Colonic mucosa (tissue), 4 donors: ENCODE data around the gene MPHOSPH6. TPM values are rescaled to one million over a fixed set of nuclear protein-coding genes. Genes with fewer than 3 reads are reported as not detected.
A peak's percentile ranks its signal among the peaks of the same experiment; 100 is the strongest.

Experiments used
- DNase-seq: peaks from one replicate; pipeline ENCODE4 v3.0.0-alpha.2; 2020
- H3K27ac ChIP-seq: fragments of 200-600 bp; one replicate; pipeline ENCODE4 v1.8.0; 2021
- H3K27me3 ChIP-seq: fragments of 200-600 bp; one replicate; pipeline ENCODE4 v1.8.0; 2021
- H3K36me3 ChIP-seq: fragments of 200-600 bp; one replicate; pipeline ENCODE4 v1.8.0; 2021
- H3K4me1 ChIP-seq: fragments of 200-600 bp; one replicate; pipeline ENCODE4 v1.8.0; 2021; ENCODE audit warnings: mild to moderate bottlenecking
- H3K4me3 ChIP-seq: fragments of 200-600 bp; one replicate; pipeline ENCODE4 v1.8.0; 2021
- H3K9ac ChIP-seq, 2 donors: one replicate each; pipeline ENCODE4 v1.7.0; 2013; ENCODE audit warnings: control low read depth in 2 of 2, low read depth in 2 of 2, low read length in 2 of 2
- H3K9me3 ChIP-seq: fragments of 200-600 bp; one replicate; pipeline ENCODE4 v1.8.0; 2021
- intact Hi-C: fragments of 100-400 bp; cut with DNase I; formaldehyde crosslinking; loops from one replicate; pipeline ENCODE4 v1.14.1; 2022
- total RNA-seq, 2 donors: library from RNA; stranded (reverse); fragmentation: NEBNext Ultra II Directional in 1 of 2; extraction: Animal tissue kit (Norgen Biotek cat#: 25700) in 1 of 2; gene quantifications; one replicate each; pipeline ENCODE4 v1.2.1, GENCODE V29; 2021
- TF ChIP-seq, protein P1 (sequence below): fragments of 200-600 bp; IDR thresholded peaks from one replicate; pipeline ENCODE4 v1.8.0; 2022; ENCODE audit warnings: antibody characterized with exemption, mild to moderate bottlenecking
- donor health status: healthy.
- donor health status: DM: no; HTN: no; CAD: no.
- donor health status: DM: no; HTN: no; CAD: no.

Gene MPHOSPH6
- total RNA-seq, 2 donors from 2014 or later, result 18.1 to 22.8 TPM

DNA sequence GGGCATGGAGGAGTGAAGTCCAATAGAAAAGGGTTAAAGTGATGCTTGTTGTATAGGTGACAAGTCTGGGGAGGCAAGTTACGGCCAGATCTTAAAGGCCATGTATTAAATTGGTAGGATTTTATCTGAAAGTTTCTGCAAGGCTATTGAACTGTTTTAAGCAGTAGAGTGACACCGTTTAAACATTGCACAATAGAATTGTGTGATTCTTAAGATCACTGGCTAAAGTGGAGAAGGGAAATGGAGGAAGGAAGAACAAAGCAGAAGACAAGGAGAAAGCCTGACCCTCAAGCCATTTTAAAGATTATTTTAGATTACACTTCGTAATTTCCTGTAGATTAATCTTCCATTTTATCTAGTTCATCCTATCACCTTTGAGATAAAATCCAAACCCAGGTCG lies 5.6 kb upstream of the MPHOSPH6 start:
- H3K4me3 ChIP-seq, result no peak overlapping the region
- no peaks in the 10 kb centered on the region for H3K9me3 ChIP-seq
- no peaks in the 10 kb centered on the region for H3K27me3 ChIP-seq
- H3K9ac ChIP-seq, result no peak overlapping the region
- no peak for DNase-seq
- no peaks in the 10 kb centered on the region for H3K4me1 ChIP-seq
- H3K27ac ChIP-seq, result no peak overlapping the region
- H3K36me3 ChIP-seq, result no peaks in the 10 kb centered on the region
- TF ChIP-seq, protein P1, sequence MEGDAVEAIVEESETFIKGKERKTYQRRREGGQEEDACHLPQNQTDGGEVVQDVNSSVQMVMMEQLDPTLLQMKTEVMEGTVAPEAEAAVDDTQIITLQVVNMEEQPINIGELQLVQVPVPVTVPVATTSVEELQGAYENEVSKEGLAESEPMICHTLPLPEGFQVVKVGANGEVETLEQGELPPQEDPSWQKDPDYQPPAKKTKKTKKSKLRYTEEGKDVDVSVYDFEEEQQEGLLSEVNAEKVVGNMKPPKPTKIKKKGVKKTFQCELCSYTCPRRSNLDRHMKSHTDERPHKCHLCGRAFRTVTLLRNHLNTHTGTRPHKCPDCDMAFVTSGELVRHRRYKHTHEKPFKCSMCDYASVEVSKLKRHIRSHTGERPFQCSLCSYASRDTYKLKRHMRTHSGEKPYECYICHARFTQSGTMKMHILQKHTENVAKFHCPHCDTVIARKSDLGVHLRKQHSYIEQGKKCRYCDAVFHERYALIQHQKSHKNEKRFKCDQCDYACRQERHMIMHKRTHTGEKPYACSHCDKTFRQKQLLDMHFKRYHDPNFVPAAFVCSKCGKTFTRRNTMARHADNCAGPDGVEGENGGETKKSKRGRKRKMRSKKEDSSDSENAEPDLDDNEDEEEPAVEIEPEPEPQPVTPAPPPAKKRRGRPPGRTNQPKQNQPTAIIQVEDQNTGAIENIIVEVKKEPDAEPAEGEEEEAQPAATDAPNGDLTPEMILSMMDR, result no peak
- intact Hi-C loops, result no loop called here

DNA sequence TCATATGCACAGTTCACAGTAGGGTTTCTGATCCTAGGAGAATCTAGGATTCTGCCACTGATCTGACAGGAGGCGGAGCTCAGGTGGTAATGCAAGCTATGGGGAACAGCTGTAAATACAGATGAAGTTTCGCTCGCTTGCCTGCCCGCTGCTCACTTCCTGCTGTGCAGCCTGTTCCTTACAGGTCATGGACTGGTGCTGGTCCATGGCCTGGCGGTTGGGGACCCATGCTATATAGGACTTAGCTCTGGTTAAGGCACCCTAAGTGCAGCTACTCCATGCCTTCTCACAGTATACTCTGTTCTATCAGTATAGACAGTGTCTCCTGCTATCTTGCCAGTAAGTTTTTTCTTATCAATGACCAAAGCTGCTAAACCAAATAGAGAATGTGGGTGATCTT lies 2.4 kb downstream of the MPHOSPH6 start:
- TF ChIP-seq, protein P1, result no peak
- Histone ChIP-seq H3K4me3 (no peak overlapping the region), H3K27ac (no peak overlapping the region), H3K9ac (no peak overlapping the region), H3K9me3 (no peaks in the 10 kb centered on the region), H3K4me1 (peaks cover 4% of the 10 kb centered on the region), H3K36me3 (no peaks in the 10 kb centered on the region), H3K27me3 (no peaks in the 10 kb centered on the region)
- intact Hi-C loops, result loop anchor here (10.0 kb wide), 1 partner anchor 133 kb away; the partner anchor contains the start of gene HSD17B2
- no peak for DNase-seq

DNA sequence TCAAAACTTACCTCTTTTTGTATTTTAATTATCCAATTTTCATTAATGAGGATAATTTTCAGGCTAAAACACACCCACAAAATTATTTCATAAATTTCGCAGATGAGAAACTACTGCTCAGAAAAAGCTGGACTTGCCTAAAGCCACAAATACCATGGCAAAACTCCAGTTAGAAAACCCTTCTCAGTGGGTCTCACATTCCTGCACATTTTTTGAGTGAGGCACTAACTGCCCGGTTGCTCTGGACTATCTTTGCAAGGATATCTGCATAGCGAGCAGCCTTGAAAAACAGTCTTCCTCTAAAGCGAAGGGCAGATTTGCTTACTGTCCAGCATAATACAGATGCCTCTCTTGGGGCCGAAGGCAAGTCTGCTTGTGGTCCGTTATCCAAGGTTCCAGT lies 9.8 kb downstream of the MPHOSPH6 start:
- peaks cover 7% of the 10 kb centered on the region for H3K36me3 ChIP-seq
- no peak overlapping the region for H3K4me3 ChIP-seq
- intact Hi-C loops, result loop anchor here (10.0 kb wide), 1 partner anchor 125 kb away; the partner anchor contains the start of gene HSD17B2
- no peak overlapping the region for H3K27ac ChIP-seq
- no peaks in the 10 kb centered on the region for H3K9me3 ChIP-seq
- H3K9ac ChIP-seq, result no peak overlapping the region
- TF ChIP-seq, protein P1, result no peak
- no peaks in the 10 kb centered on the region for H3K27me3 ChIP-seq
- DNase-seq, result no peak
- no peaks in the 10 kb centered on the region for H3K4me1 ChIP-seq

DNA sequence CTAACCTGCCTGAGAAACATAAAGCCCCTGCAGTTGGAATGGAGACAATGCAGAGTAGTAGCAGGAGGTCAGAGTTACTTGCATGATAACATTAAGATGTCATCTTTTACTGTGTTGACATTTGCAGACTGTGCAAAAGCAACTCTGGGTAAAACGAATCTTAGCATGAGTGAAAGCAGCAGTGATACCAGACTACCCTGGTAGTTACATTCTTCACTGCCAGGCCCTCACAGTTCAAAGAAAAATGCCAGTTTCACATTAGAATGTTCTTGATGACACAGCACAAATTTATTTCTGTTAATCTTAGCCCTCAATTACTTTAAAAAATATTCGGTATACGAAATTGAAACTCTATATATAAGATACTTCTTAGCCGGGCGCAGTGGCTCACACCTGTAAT lies 12.2 kb downstream of the MPHOSPH6 start:
- Histone ChIP-seq H3K36me3 (peaks cover 7% of the 10 kb centered on the region), H3K9ac (no peak overlapping the region), H3K27me3 (no peaks in the 10 kb centered on the region), H3K4me1 (no peaks in the 10 kb centered on the region), H3K4me3 (no peak overlapping the region), H3K9me3 (no peaks in the 10 kb centered on the region), H3K27ac (no peak overlapping the region)
- intact Hi-C loops, result no loop called here
- DNase-seq, result no peak
- TF ChIP-seq, protein P1, result no peak

DNA sequence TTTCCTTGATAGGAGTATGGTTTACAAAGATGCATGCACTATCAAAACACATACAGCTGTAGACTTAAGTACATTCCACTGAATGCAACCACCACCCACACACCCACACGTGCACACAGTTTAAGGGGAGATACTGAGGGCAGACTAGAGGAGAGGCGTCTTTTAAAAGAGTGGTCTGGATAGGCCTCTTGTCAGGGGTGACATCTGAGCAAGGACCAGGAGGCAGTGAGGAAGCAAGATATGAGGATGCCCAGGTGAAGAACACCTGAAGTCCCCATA lies 12.6 kb downstream of the MPHOSPH6 start:
- no peak for DNase-seq
- H3K9ac ChIP-seq, result peak overlapping the region in 1 of 2 donors; percentile 15
- no peak overlapping the region for H3K4me3 ChIP-seq
- no peaks in the 10 kb centered on the region for H3K4me1 ChIP-seq
- intact Hi-C loops, result no loop called here
- H3K27ac ChIP-seq, result no peak overlapping the region
- no peaks in the 10 kb centered on the region for H3K27me3 ChIP-seq
- H3K36me3 ChIP-seq, result peaks cover 7% of the 10 kb centered on the region
- no peaks in the 10 kb centered on the region for H3K9me3 ChIP-seq
- TF ChIP-seq, protein P1, result no peak
